H1 (cell line): ENCODE results near the gene PLEKHN1. TPM values are rescaled to one million over a fixed set of nuclear protein-coding genes. Genes with fewer than 3 reads are reported as not detected.

ENCODE experiments used
- CTCF ChIA-PET: fragments of 300-600 bp; sonication (Branson Sonifier 250); formaldehyde crosslinking; loops from one replicate; lab custom pipeline; 2021; ENCODE audit not compliant: partially characterized antibody; lab: Charles Lee
- POLR2A ChIA-PET: fragments of 300-600 bp; sonication (Branson Sonifier 250); formaldehyde crosslinking; loops from one replicate; lab custom pipeline; 2021; ENCODE audit warnings: inconsistent platforms; ENCODE audit not compliant: partially characterized antibody; lab: Charles Lee
- DNase-seq, 2 experiments: peaks; one replicate each; pipeline versions ENCODE4 v3.0.0 to v3.0.0-alpha.2; 2010 to 2022; ENCODE audit warnings: low spot score in 2 of 2, low read depth in 1 of 2, mixed read lengths in 1 of 2
- FAIRE-seq: peaks from 2 replicates; lab custom pipeline; 2011; peaks lifted over from hg19 to GRCh38; lab: Jason Lieb, UNC
- H2AFZ ChIP-seq: 2 replicates; pipeline ENCODE4 v1.8.1; 2012; ENCODE audit warnings: low read length, inconsistent platforms
- H2AK5ac ChIP-seq: 2 replicates; pipeline ENCODE4 v1.6.1; 2013; ENCODE audit warnings: low read depth, low read length
- H2BK120ac ChIP-seq: replicated peaks from 2 replicates; pipeline ENCODE3; 2013; ENCODE audit warnings: low read depth, low read length, inconsistent platforms
- H2BK12ac ChIP-seq: 2 replicates; pipeline ENCODE4 v1.6.1; 2013; ENCODE audit warnings: low read depth, low read length
- H2BK15ac ChIP-seq: 2 replicates; pipeline ENCODE4 v1.6.1; 2013; ENCODE audit warnings: low read length
- H2BK20ac ChIP-seq: 2 replicates; pipeline ENCODE4 v1.6.1; 2013; ENCODE audit warnings: low read length
- H2BK5ac ChIP-seq: 2 replicates; pipeline ENCODE4 v1.6.1; 2013; ENCODE audit warnings: low read depth, low read length
- H3K14ac ChIP-seq: 2 replicates; pipeline ENCODE4 v1.6.1; 2013; ENCODE audit warnings: inconsistent platforms; ENCODE audit not compliant: insufficient read length
- H3K18ac ChIP-seq: 2 replicates; pipeline ENCODE4 v1.6.1; 2013; ENCODE audit warnings: low read length; ENCODE audit errors: extremely low read depth
- H3K23ac ChIP-seq: 2 replicates; pipeline ENCODE4 v1.6.1; 2013; ENCODE audit warnings: inconsistent platforms; ENCODE audit not compliant: insufficient read length
- H3K23me2 ChIP-seq: 2 replicates; pipeline ENCODE4 v1.6.1; 2013; ENCODE audit warnings: low read depth, low read length
- H3K27ac ChIP-seq: 2 replicates; pipeline ENCODE4 v1.6.1; 2011; ENCODE audit warnings: low read depth, low read length, inconsistent platforms
- H3K27me3 ChIP-seq, 4 experiments: replicated peaks in 1 of 4; 1 replicate in 1 of 4; 2 replicates in 3 of 4; pipeline versions ENCODE4 v1.6.1 to v1.8.1; 2011 to 2013; ENCODE audit warnings: low read length in 3 of 4, mild to moderate bottlenecking in 3 of 4, inconsistent platforms in 2 of 4, mixed read lengths in 2 of 4, moderate library complexity in 1 of 4; ENCODE audit not compliant: control insufficient read depth in 3 of 4, insufficient read depth in 3 of 4; ENCODE audit errors: extremely low read depth in 1 of 4
- H3K36me3 ChIP-seq, 4 experiments: 2 replicates each; pipeline versions ENCODE4 v1.6.1 to v1.8.1; 2011 to 2013; ENCODE audit warnings: mild to moderate bottlenecking in 4 of 4, low read length in 3 of 4, moderate library complexity in 2 of 4, control low read depth in 1 of 4, inconsistent platforms in 1 of 4; ENCODE audit not compliant: insufficient read depth in 4 of 4, control insufficient read depth in 2 of 4
- H3K4ac ChIP-seq: replicated peaks from 2 replicates; pipeline ENCODE3; 2013; ENCODE audit warnings: low read length, low read depth, mixed read lengths, inconsistent platforms; ENCODE audit not compliant: insufficient read length
- H3K4me1 ChIP-seq, 4 experiments: replicated peaks in 1 of 4; 1 replicate in 1 of 4; 2 replicates in 3 of 4; pipeline versions ENCODE4 v1.6.1 to v1.8.1; 2011 to 2013; ENCODE audit warnings: low read length in 3 of 4, inconsistent platforms in 2 of 4, mixed read lengths in 1 of 4; ENCODE audit not compliant: insufficient read depth in 4 of 4, control insufficient read depth in 3 of 4
- H3K4me2 ChIP-seq, 2 experiments: 2 replicates each; pipeline versions ENCODE4 v1.6.1 to v1.8.1; 2011 to 2013; ENCODE audit warnings: low read depth in 2 of 2, low read length in 2 of 2, control low read depth in 1 of 2, inconsistent platforms in 1 of 2, mild to moderate bottlenecking in 1 of 2; ENCODE audit not compliant: insufficient read depth in 1 of 2
- H3K4me3 ChIP-seq, 4 experiments: fragments of 200-600, 300-600 bp in 1 of 4; sonication (generic), shearing (Covaris generic), sonication (Bioruptor Twin) in 1 of 4; 2 replicates each; pipeline versions ENCODE4 v1.5.1 to v1.8.1; 2011 to 2016; ENCODE audit warnings: low read length in 4 of 4, low read depth in 3 of 4, control low read depth in 2 of 4, inconsistent platforms in 2 of 4, mild to moderate bottlenecking in 2 of 4, mixed read lengths in 1 of 4, moderate library complexity in 1 of 4; ENCODE audit not compliant: insufficient read depth in 2 of 4; ENCODE audit errors: extremely low read depth in 1 of 4
- H3K56ac ChIP-seq: replicated peaks from 2 replicates; pipeline ENCODE3; 2013; ENCODE audit warnings: low read depth, mild to moderate bottlenecking, mixed read lengths, low read length, inconsistent platforms; ENCODE audit not compliant: insufficient read length
- H3K79me1 ChIP-seq: 2 replicates; pipeline ENCODE4 v1.6.1; 2013; ENCODE audit warnings: low read depth, low read length, control low read depth
- H3K79me2 ChIP-seq, 2 experiments: 2 replicates each; pipeline versions ENCODE4 v1.6.1 to v1.8.1; 2012 to 2013; ENCODE audit warnings: low read length in 2 of 2, mild to moderate bottlenecking in 2 of 2, inconsistent platforms in 1 of 2; ENCODE audit not compliant: insufficient read depth in 2 of 2, control insufficient read depth in 1 of 2
- H3K9ac ChIP-seq, 4 experiments: replicated peaks in 1 of 4; 1 replicate in 1 of 4; 2 replicates in 3 of 4; pipeline versions ENCODE4 v1.6.1 to v1.8.1; 2011 to 2013; ENCODE audit warnings: low read depth in 3 of 4, low read length in 3 of 4, control low read depth in 2 of 4, mild to moderate bottlenecking in 2 of 4, moderate library complexity in 2 of 4, inconsistent platforms in 1 of 4; ENCODE audit errors: extremely low read depth in 1 of 4
- H3K9me3 ChIP-seq, 2 experiments: 2 replicates each; pipeline versions ENCODE4 v1.6.1 to v1.8.1; 2012 to 2013; ENCODE audit warnings: mild to moderate bottlenecking in 2 of 2, moderate library complexity in 2 of 2, control low read depth in 1 of 2, inconsistent platforms in 1 of 2, low read depth in 1 of 2, low read length in 1 of 2, mixed read lengths in 1 of 2; ENCODE audit not compliant: insufficient read depth in 2 of 2
- H4K20me1 ChIP-seq, 2 experiments: replicated peaks in 1 of 2; 2 replicates each; pipeline versions ENCODE3 to v1.8.1; 2011 to 2013; ENCODE audit warnings: inconsistent platforms in 2 of 2, low read length in 2 of 2, mild to moderate bottlenecking in 1 of 2; ENCODE audit not compliant: insufficient read depth in 2 of 2, control insufficient read depth in 1 of 2
- H4K5ac ChIP-seq: 2 replicates; pipeline ENCODE4 v1.6.1; 2013; ENCODE audit warnings: low read length, low read depth, mixed read lengths, inconsistent platforms; ENCODE audit not compliant: insufficient read length
- H4K8ac ChIP-seq: 2 replicates; pipeline ENCODE4 v1.8.0; 2013; ENCODE audit warnings: mild to moderate bottlenecking, moderate library complexity, low read length, inconsistent platforms; ENCODE audit not compliant: insufficient read depth; ENCODE audit errors: extremely low read depth
- H4K91ac ChIP-seq: replicated peaks from 2 replicates; pipeline ENCODE3; 2013; ENCODE audit warnings: low read length, mixed read lengths, inconsistent platforms; ENCODE audit not compliant: insufficient read length
- CBX8 ChIP-seq: fragments of 300-800, 300-1000 bp; sonication (generic); IDR thresholded peaks from 2 replicates; pipeline ENCODE4 v1.7.1; 2016; ENCODE audit warnings: low read depth, low read length, borderline replicate concordance
- CTBP2 ChIP-seq: IDR thresholded peaks from 2 replicates; pipeline ENCODE4 v1.7.0; 2011; ENCODE audit warnings: borderline replicate concordance, mild to moderate bottlenecking, moderate library complexity, mixed read lengths, low read length; ENCODE audit not compliant: insufficient read depth, insufficient read length
- EGR1 ChIP-seq: IDR thresholded peaks from 2 replicates; pipeline ENCODE4 v1.6.1; 2011; ENCODE audit warnings: low read depth, low read length, borderline replicate concordance
- EP300 ChIP-seq, 2 experiments: IDR thresholded peaks; 1 replicate in 1 of 2; 2 replicates in 1 of 2; pipeline ENCODE4 v1.6.1; 2011 to 2012; ENCODE audit warnings: low read depth in 2 of 2, low read length in 2 of 2, mild to moderate bottlenecking in 2 of 2, borderline replicate concordance in 1 of 2, inconsistent platforms in 1 of 2, moderate library complexity in 1 of 2
- EZH2 ChIP-seq: fragments of 200-600 bp; sonication (generic); IDR thresholded peaks from 2 replicates; pipeline ENCODE4 v1.7.1; 2012; ENCODE audit warnings: low read depth, mild to moderate bottlenecking, moderate library complexity, low read length, inconsistent platforms; ENCODE audit not compliant: severe bottlenecking
- NANOG ChIP-seq: IDR thresholded peaks from 2 replicates; pipeline ENCODE4 v1.6.1; 2011; ENCODE audit warnings: low read length, low read depth, mild to moderate bottlenecking, inconsistent platforms; ENCODE audit not compliant: insufficient read depth, poor library complexity, severe bottlenecking
- NRF1 ChIP-seq: IDR thresholded peaks from 2 replicates; pipeline ENCODE4 v1.6.1; 2011; ENCODE audit warnings: mild to moderate bottlenecking, low read depth, low read length, improper control_type of control experiment
- PHF8 ChIP-seq: fragments of 200-600 bp; sonication (generic); conservative IDR thresholded peaks from 2 replicates; pipeline ENCODE4 v1.7.1; 2012; ENCODE audit warnings: low read depth, mild to moderate bottlenecking, inconsistent platforms, low read length, moderate library complexity
- SIRT6 ChIP-seq: IDR thresholded peaks from one replicate; pipeline ENCODE4 v1.7.1; 2012; ENCODE audit warnings: low read length, inconsistent platforms
- TAF1 ChIP-seq: IDR thresholded peaks from 2 replicates; pipeline ENCODE4 v1.6.1; 2011; ENCODE audit warnings: mild to moderate bottlenecking, low read depth, low read length
- WGBS, 2 experiments: shearing (Covaris generic) in 1 of 2; methylation state at CpG; one replicate each; pipeline versions ENCODE4 v1.1.6 to v1.1.7; 2013 to 2015; ENCODE audit warnings: low lambda C conversion rate in 2 of 2, mixed read lengths in 2 of 2, inconsistent platforms in 1 of 2, low coverage in 1 of 2, missing lambda C conversion rate in 1 of 2; ENCODE audit not compliant: insufficient replicate concordance in 2 of 2, insufficient coverage in 1 of 2, insufficient read length in 1 of 2; ENCODE audit errors: extremely low coverage in 1 of 2, missing lambda C conversion rate in 1 of 2; 5-methylcytosine and 5-hydroxymethylcytosine counted together
- polyA plus RNA-seq, 7 experiments: library from polyadenylated mRNA; depleted of rRNA in 3 of 7; stranded (reverse) in 5 of 7; unstranded in 2 of 7; fragments of >200 nt in 5 of 7; fragments of 200-250 nt in 2 of 7; gene quantifications; 1 replicate in 5 of 7; 2 replicates in 1 of 7; 4 replicates in 1 of 7; pipeline versions ENCODE4 v1.2.1 to v1.2.3, GENCODE V29; 2011 to 2013; ENCODE audit warnings: missing spikeins in 2 of 7, mixed read lengths in 2 of 7
- total RNA-seq: library from RNA; stranded (reverse); fragmentation: NEBNext Ultra II Directional; extraction: Animal tissue kit (Norgen Biotek cat#: 25700); gene quantifications from 2 replicates; pipeline ENCODE4 v1.2.1, GENCODE V29; 2021

The PLEKHN1 gene
- total and polyA plus RNA-seq, 2 of the 8 experiments (the other 6 are each of a cell fraction or from before 2014, with no cell fraction given) = 0.39 to 1.5 TPM

GRCh38 chr1:924656-925560 is 41.4 kb upstream of the PLEKHN1 start:
- H3K27me3 ChIP-seq = peaks cover 91 to 99% (median 97%) of the 10 kb centered on the region in 4 experiments
- TF ChIP-seq PHF8 (no peak), NRF1 (no peak), SIRT6 (no peak), EGR1 (no peak), CBX8 (no peak), CTBP2 (no peak), EZH2 (peak; percentile 81), NANOG (no peak), EP300 (IDR thresholded peaks at IDR 0.05; ENCODE audit: borderline replicate concordance in 1 of 2, low read depth in 2 of 2, low read length in 2 of 2) (no peak), TAF1 (no peak)

More at GRCh38 chr1:924656-925560, 41.4 kb upstream of the PLEKHN1 start:
- Histone ChIP-seq H2BK15ac (peak overlapping the region; percentile 61; the same call in 1 of the 2 replicates), H3K4ac (no peak overlapping the region), H3K79me1 (no peaks in the 10 kb centered on the region), H3K27ac (no peak overlapping the region), H3K36me3 (peaks cover 0 to 8% (median 0%) of the 10 kb centered on the region in 4 experiments; a peak in 1 of 8 replicates), H3K4me1 (peaks cover 0 to 41% (median 22%) of the 10 kb centered on the region in 4 experiments; a peak in 6 of 7 replicates), H2BK20ac (no peak overlapping the region), H4K5ac (no peak overlapping the region), H2BK5ac (no peak overlapping the region), H3K9me3 (no peaks in the 10 kb centered on the region), H2BK12ac (peak overlapping the region; percentile 90; the same call in 1 of the 2 replicates), H3K23me2 (peaks cover 6% of the 10 kb centered on the region; the same call in 1 of the 2 replicates), H3K4me3 (peak overlapping the region; percentile 16 to 60 (median 22); a peak in 7 of 8 replicates), H2AFZ (peak overlapping the region; percentile 47; the same call in 1 of the 2 replicates), H4K91ac (no peak overlapping the region), H3K9ac (no peak overlapping the region), H3K4me2 (peak overlapping the region; percentile 60 to 88), H3K18ac (no peak overlapping the region; the same call in 1 of the 2 replicates), H2AK5ac (no peak overlapping the region), H4K20me1 (peaks cover 21 to 38% of the 10 kb centered on the region in 2 experiments), H2BK120ac (no peak overlapping the region), H3K56ac (no peak overlapping the region), H3K79me2 (no peaks in the 10 kb centered on the region), H3K14ac (no peak overlapping the region), H3K23ac (no peak overlapping the region), H4K8ac (peak overlapping the region; percentile 47; the same call in 1 of the 2 replicates)
- CTCF ChIA-PET = no interaction called here
- DNase-seq (peak in 1 of 2 experiments; percentile 75), FAIRE-seq (no peak)
- WGBS, 2 experiments = 2% methylated on average over 63 of the region's 120 CpGs; no CpG with 5 or more reads in 1 of the 2 experiments
- POLR2A ChIA-PET = no interaction called here
